ENCODE data around the gene KCNK2. TPM values are rescaled to one million over a fixed set of nuclear protein-coding genes. Genes with fewer than 3 reads are reported as not detected.
"Not testable (repeated sequence)": the region's sequence is repeated elsewhere in the genome, so short reads cannot be mapped to it uniquely, and the experiment has no call there.

Gene KCNK2
- total RNA-seq, 2 experiments from 2014 or later: not detected

- no peaks in the 10 kb centered on the region for H3K9me2 ChIP-seq (ENCODE audit: insufficient read depth, low read length)
- H3K79me2 ChIP-seq (ENCODE audit: insufficient read depth, low read depth, low read length): no peaks in the 10 kb centered on the region
- no peak overlapping the region for H2AFZ ChIP-seq (ENCODE audit: low read length)
- no peak overlapping the region for H3K4me3 ChIP-seq (ENCODE audit: low read depth, low read length, poor library complexity, severe bottlenecking)
- H3K9me3 ChIP-seq (ENCODE audit: low read length): no peaks in the 10 kb centered on the region
- no peak overlapping the region for H3K27ac ChIP-seq (ENCODE audit: low read depth, low read length, poor library complexity, severe bottlenecking)
- H3K4me1 ChIP-seq (ENCODE audit: insufficient read depth, low read length, poor library complexity, severe bottlenecking): no peaks in the 10 kb centered on the region
- BruUV-seq (replicated peaks): no TSS peak
- no peaks in the 10 kb centered on the region for H3K36me3 ChIP-seq (ENCODE audit: insufficient read depth, low read length)
- ChIA-PET POLR2A (no interaction called here), CTCF (ENCODE audit: unreplicated experiment) (no interaction called here)
- no peak overlapping the region for H3K4me2 ChIP-seq (ENCODE audit: low read length)
- intact Hi-C loops (cut with micrococcal nuclease; ENCODE audit: unreplicated experiment): no loop called here
- TF ChIP-seq CTCF (conservative IDR thresholded peaks at IDR 0.05; ENCODE audit: low read length) (no peak), EZH2phosphoT487 (IDR thresholded peaks at IDR 0.05; ENCODE audit: borderline replicate concordance, low read depth, low read length) (no peak)
- no peaks in the 10 kb centered on the region for H4K20me1 ChIP-seq (ENCODE audit: insufficient read depth, low read length)
- DNase-seq (ENCODE audit: low spot score): no peak
Measured at GRCh38 chr1:215160351-215160750, 77.8 kb downstream of the KCNK2 start.

- intact Hi-C loops (cut with micrococcal nuclease; ENCODE audit: unreplicated experiment): not testable (repeated sequence)
Measured at GRCh38 chr1:215163144-215163543, 80.6 kb downstream of the KCNK2 start.

GRCh38 chr1:215166886-215167285 is 84.3 kb downstream of the KCNK2 start:
- H3K4me1 ChIP-seq (ENCODE audit: insufficient read depth, low read length, poor library complexity, severe bottlenecking): no peaks in the 10 kb centered on the region
- ChIA-PET POLR2A (no interaction called here), CTCF (ENCODE audit: unreplicated experiment) (no interaction called here)
- no peak overlapping the region for H3K4me3 ChIP-seq (ENCODE audit: low read depth, low read length, poor library complexity, severe bottlenecking)
- TF ChIP-seq CTCF (conservative IDR thresholded peaks at IDR 0.05; ENCODE audit: low read length) (no peak), EZH2phosphoT487 (IDR thresholded peaks at IDR 0.05; ENCODE audit: borderline replicate concordance, low read depth, low read length) (no peak)
- no peak overlapping the region for H2AFZ ChIP-seq (ENCODE audit: low read length)
- H3K27ac ChIP-seq (ENCODE audit: low read depth, low read length, poor library complexity, severe bottlenecking): no peak overlapping the region
- no peaks in the 10 kb centered on the region for H3K9me3 ChIP-seq (ENCODE audit: low read length)
- no peak for DNase-seq (ENCODE audit: low spot score)
- no peak overlapping the region for H3K4me2 ChIP-seq (ENCODE audit: low read length)
- no TSS peak for BruUV-seq (replicated peaks)
- H3K79me2 ChIP-seq (ENCODE audit: insufficient read depth, low read depth, low read length): no peaks in the 10 kb centered on the region
- intact Hi-C loops (cut with micrococcal nuclease; ENCODE audit: unreplicated experiment): no loop called here
- H4K20me1 ChIP-seq (ENCODE audit: insufficient read depth, low read length): no peaks in the 10 kb centered on the region
- H3K36me3 ChIP-seq (ENCODE audit: insufficient read depth, low read length): no peaks in the 10 kb centered on the region
- no peaks in the 10 kb centered on the region for H3K9me2 ChIP-seq (ENCODE audit: insufficient read depth, low read length)

More at GRCh38 chr1:215163144-215163543, 80.6 kb downstream of the KCNK2 start:
- H3K9me2 ChIP-seq (ENCODE audit: insufficient read depth, low read length); DNase-seq (ENCODE audit: low spot score); H3K4me2 ChIP-seq (ENCODE audit: low read length); H3K79me2 ChIP-seq (ENCODE audit: insufficient read depth, low read depth, low read length); H4K20me1 ChIP-seq (ENCODE audit: insufficient read depth, low read length); H3K36me3 ChIP-seq (ENCODE audit: insufficient read depth, low read length); H3K9me3 ChIP-seq (ENCODE audit: low read length); POLR2A ChIA-PET; BruUV-seq (replicated peaks); H2AFZ ChIP-seq (ENCODE audit: low read length); H3K4me3 ChIP-seq (ENCODE audit: low read depth, low read length, poor library complexity, severe bottlenecking); CTCF ChIA-PET (ENCODE audit: unreplicated experiment); H3K4me1 ChIP-seq (ENCODE audit: insufficient read depth, low read length, poor library complexity, severe bottlenecking); H3K27ac ChIP-seq (ENCODE audit: low read depth, low read length, poor library complexity, severe bottlenecking): not testable (repeated sequence)

Data from OCI-LY7 (cell line).